Stomach (tissue), 4 donors: ENCODE results near the gene CPZ.

Experiments
- POLR2A ChIP-seq, 4 donors: fragments of 450-650 bp; IDR thresholded peaks; one replicate each; pipeline ENCODE4 v1.6.1; 2016; ENCODE audit warnings: antibody characterized with exemption in 4 of 4, control low read depth in 2 of 4, mild to moderate bottlenecking in 1 of 4, moderate library complexity in 1 of 4
- POLR2AphosphoS5 ChIP-seq, 3 donors: sonication (generic); formaldehyde crosslinking; IDR thresholded peaks; one replicate each; pipeline ENCODE4 v1.6.1; 2016; ENCODE audit warnings: antibody characterized with exemption in 3 of 3
- TF ChIP-seq, protein P1 (sequence below), 7 experiments: fragments of 450-650 bp in 4 of 7; fragments of 200-600 bp in 3 of 7; sonication (generic) in 3 of 7; IDR thresholded peaks; one replicate each; pipeline ENCODE4 v1.5.1; 2016 to 2019; ENCODE audit warnings: antibody characterized with exemption in 7 of 7, control low read depth in 2 of 7, mild to moderate bottlenecking in 1 of 7

DNA sequence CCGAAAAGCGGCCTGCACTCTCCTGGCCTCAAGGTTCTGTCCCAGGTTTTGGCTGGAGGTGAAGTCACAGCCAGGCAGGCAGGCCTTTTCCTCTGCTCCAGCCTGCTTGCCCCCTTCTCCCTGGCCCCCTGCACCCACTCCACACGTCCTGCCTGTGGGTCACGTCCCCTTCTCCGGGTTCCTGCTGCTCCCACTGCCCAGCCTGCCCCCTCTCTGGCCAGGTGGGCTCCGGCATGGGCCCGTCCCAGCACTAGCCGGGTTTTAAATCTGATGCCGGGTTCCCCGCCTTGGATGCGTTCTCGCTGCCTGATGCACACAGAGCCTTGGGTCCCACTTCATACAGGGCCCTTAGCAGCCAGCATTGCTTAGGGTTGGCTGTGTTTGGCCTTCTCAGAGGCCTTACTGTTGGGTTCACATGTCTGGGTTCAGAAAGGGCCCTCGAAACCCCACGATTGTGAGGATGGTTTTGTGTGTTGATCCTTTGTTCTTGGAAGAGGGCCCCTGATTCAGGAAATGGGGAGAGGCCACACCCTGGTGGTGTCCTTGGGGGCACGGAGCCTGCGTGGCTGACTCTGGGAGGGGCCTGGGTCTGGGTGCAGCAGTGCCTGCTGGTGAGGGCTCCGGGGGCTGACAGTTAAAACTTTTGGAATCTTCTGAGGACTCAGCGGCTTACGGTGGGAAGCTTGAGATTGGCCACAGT, 6.0 kb downstream of the CPZ start:
- TF ChIP-seq POLR2A (IDR thresholded peaks at IDR 0.05) (no peak), POLR2AphosphoS5 (IDR thresholded peaks at IDR 0.05) (no peak)
- TF ChIP-seq, protein P1, sequence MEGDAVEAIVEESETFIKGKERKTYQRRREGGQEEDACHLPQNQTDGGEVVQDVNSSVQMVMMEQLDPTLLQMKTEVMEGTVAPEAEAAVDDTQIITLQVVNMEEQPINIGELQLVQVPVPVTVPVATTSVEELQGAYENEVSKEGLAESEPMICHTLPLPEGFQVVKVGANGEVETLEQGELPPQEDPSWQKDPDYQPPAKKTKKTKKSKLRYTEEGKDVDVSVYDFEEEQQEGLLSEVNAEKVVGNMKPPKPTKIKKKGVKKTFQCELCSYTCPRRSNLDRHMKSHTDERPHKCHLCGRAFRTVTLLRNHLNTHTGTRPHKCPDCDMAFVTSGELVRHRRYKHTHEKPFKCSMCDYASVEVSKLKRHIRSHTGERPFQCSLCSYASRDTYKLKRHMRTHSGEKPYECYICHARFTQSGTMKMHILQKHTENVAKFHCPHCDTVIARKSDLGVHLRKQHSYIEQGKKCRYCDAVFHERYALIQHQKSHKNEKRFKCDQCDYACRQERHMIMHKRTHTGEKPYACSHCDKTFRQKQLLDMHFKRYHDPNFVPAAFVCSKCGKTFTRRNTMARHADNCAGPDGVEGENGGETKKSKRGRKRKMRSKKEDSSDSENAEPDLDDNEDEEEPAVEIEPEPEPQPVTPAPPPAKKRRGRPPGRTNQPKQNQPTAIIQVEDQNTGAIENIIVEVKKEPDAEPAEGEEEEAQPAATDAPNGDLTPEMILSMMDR (IDR thresholded peaks at IDR 0.05) = no peak
